NOMO-1 treated with DMSO at 0.1 percent for 48 hours (cell line): ENCODE measurements around the gene PID1.

Source experiments
- DNase-seq: peaks from one replicate; lab custom pipeline; 2025; ENCODE audit not compliant: unreplicated experiment; lab: John Stamatoyannopoulos, UW

PID1 gene

GRCh38 chr2:229032608-229033234 lies 238.4 kb downstream of the PID1 start:
- no peak for DNase-seq

- no peak for DNase-seq
Observed at GRCh38 chr2:229027353-229028105, 243.6 kb downstream of the PID1 start.

GRCh38 chr2:229025653-229026052 lies 245.4 kb downstream of the PID1 start:
- DNase-seq = no peak

GRCh38 chr2:229022652-229023051 lies 248.4 kb downstream of the PID1 start:
- DNase-seq = no peak

GRCh38 chr2:229022071-229022470 lies 249.0 kb downstream of the PID1 start:
- DNase-seq = no peak

- no peak for DNase-seq
Observed at GRCh38 chr2:229009816-229010215, 261.3 kb downstream of the PID1 start.

GRCh38 chr2:229003256-229003655 lies 267.8 kb downstream of the PID1 start:
- DNase-seq = no peak

GRCh38 chr2:229001196-229001595 lies 269.9 kb downstream of the PID1 start:
- DNase-seq = no peak

GRCh38 chr2:228999326-228999725 lies 271.8 kb downstream of the PID1 start:
- DNase-seq = no peak

GRCh38 chr2:228988786-228989185 lies 282.3 kb downstream of the PID1 start:
- DNase-seq = no peak

GRCh38 chr2:228987441-228988155 lies 283.5 kb downstream of the PID1 start:
- no peak for DNase-seq

GRCh38 chr2:228986961-228987360 lies 284.1 kb downstream of the PID1 start:
- DNase-seq = no peak

GRCh38 chr2:228983700-228984099 lies 287.4 kb downstream of the PID1 start:
- no peak for DNase-seq

GRCh38 chr2:228974169-228974568 lies 296.9 kb downstream of the PID1 start:
- DNase-seq = no peak
